Caco-2 (cell line): ENCODE data around the gene RBPJ. TPM values are rescaled to one million over a fixed set of nuclear protein-coding genes. Genes with fewer than 3 reads are reported as not detected.

Source experiments
- BruUV-seq: library from RNA; stranded (reverse); fragments of 400-500 nt; replicated peaks from 2 replicates; lab custom pipeline; 2021; lab: Mats Ljungman, UMichigan
- CTCF ChIA-PET: fragments of 300-600 bp; sonication (Branson Sonifier 250); formaldehyde crosslinking; loops from one replicate; lab custom pipeline; 2022; ENCODE audit warnings: antibody characterized with exemption; lab: Charles Lee
- POLR2A ChIA-PET: fragments of 300-600 bp; sonication (Branson Sonifier 250); formaldehyde crosslinking; loops from one replicate; lab custom pipeline; 2022; ENCODE audit warnings: antibody characterized with exemption; lab: Charles Lee
- DNase-seq, 2 experiments: peaks; one replicate each; pipeline versions ENCODE4 v3.0.0 to v3.0.0-alpha.2; 2020 to 2022
- H3K27me3 ChIP-seq: replicated peaks from 2 replicates; pipeline ENCODE4 v1.6.0; 2011; ENCODE audit warnings: low read length; ENCODE audit not compliant: control insufficient read depth, insufficient read depth
- H3K36me3 ChIP-seq: 2 replicates; pipeline ENCODE4 v1.5.1; 2011; ENCODE audit warnings: low read length; ENCODE audit not compliant: control insufficient read depth, insufficient read depth
- H3K4me1 ChIP-seq: fragments of 250-450 bp; sonication (Bioruptor Pico); 2 replicates; pipeline ENCODE4 v1.5.1; 2020; ENCODE audit warnings: mild to moderate bottlenecking
- H3K4me3 ChIP-seq: 2 replicates; pipeline ENCODE4 v1.5.1; 2011; ENCODE audit warnings: low read depth, mild to moderate bottlenecking, control low read depth, low read length
- H3K9me3 ChIP-seq: fragments of 250-450 bp; sonication (Bioruptor Pico); 2 replicates; pipeline ENCODE4 v1.5.1; 2020; ENCODE audit warnings: mild to moderate bottlenecking, moderate library complexity
- H3K27ac Mint-ChIP-seq: one replicate; pipeline ENCODE4 v1.8.0; 2022; ENCODE audit warnings: mixed read lengths; ENCODE audit not compliant: unreplicated experiment
- H3K27me3 Mint-ChIP-seq: one replicate; pipeline ENCODE4 v1.8.0; 2022; ENCODE audit warnings: mixed read lengths; ENCODE audit not compliant: insufficient read depth, unreplicated experiment
- H3K36me3 Mint-ChIP-seq: one replicate; pipeline ENCODE4 v1.8.0; 2022; ENCODE audit warnings: mild to moderate bottlenecking, mixed read lengths; ENCODE audit not compliant: insufficient read depth, unreplicated experiment
- H3K4me1 Mint-ChIP-seq: one replicate; pipeline ENCODE4 v1.8.0; 2022; ENCODE audit warnings: low read depth, mixed read lengths; ENCODE audit not compliant: unreplicated experiment
- H3K4me3 Mint-ChIP-seq: one replicate; pipeline ENCODE4 v1.8.0; 2022; ENCODE audit warnings: mild to moderate bottlenecking, moderate library complexity, mixed read lengths; ENCODE audit not compliant: unreplicated experiment
- H3K9me3 Mint-ChIP-seq: one replicate; pipeline ENCODE4 v1.8.0; 2022; ENCODE audit warnings: mixed read lengths; ENCODE audit not compliant: unreplicated experiment
- intact Hi-C: fragments of 100-400 bp; cut with micrococcal nuclease; formaldehyde crosslinking; loops from one replicate; pipeline ENCODE4 v1.10.0; 2022; ENCODE audit not compliant: unreplicated experiment
- total RNA-seq: library from RNA; stranded (reverse); gene quantifications from 2 replicates; pipeline ENCODE4 v1.2.3, GENCODE V29; 2022
- TF ChIP-seq, protein P1 (sequence below), 2 experiments: fragments of 200-600 bp in 1 of 2; IDR thresholded peaks; 1 replicate in 1 of 2; 2 replicates in 1 of 2; pipeline versions ENCODE4 v1.5.1 to v1.8.0; 2011 to 2022; ENCODE audit warnings: antibody characterized with exemption in 1 of 2, control low read depth in 1 of 2, inconsistent platforms in 1 of 2, low read depth in 1 of 2, low read length in 1 of 2, mild to moderate bottlenecking in 1 of 2, moderate library complexity in 1 of 2; ENCODE audit not compliant: insufficient read depth in 1 of 2, severe bottlenecking in 1 of 2, unreplicated experiment in 1 of 2

RBPJ gene
- total RNA-seq, 1 experiment from 2014 or later, result 38.8 TPM

DNA sequence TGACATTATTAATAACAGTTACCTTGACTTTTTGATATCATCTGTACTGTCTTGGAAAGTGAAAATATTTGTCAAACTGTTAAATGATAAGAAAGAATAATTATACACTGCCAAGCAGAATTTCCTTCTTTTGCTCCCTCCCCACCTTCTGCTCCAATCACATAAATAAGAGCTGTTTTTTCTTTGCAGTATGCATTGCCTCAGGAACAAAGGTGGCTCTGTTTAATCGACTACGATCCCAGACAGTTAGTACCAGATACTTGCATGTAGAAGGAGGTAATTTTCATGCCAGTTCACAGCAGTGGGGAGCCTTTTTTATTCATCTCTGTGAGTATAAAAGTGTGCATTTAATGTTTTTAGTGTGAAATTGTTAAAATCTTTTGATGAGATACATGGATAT, 103.3 kb downstream of the RBPJ start:
- Histone ChIP-seq H3K27me3 (no peaks in the 10 kb centered on the region), H3K4me1 (no peaks in the 10 kb centered on the region), H3K9me3 (no peaks in the 10 kb centered on the region), H3K36me3 (no peaks in the 10 kb centered on the region), H3K4me3 (no peak overlapping the region)
- Mint-ChIP-seq H3K36me3 (peaks cover 23% of the 10 kb centered on the region), H3K27me3 (no peaks in the 10 kb centered on the region), H3K4me1 (peaks cover 21% of the 10 kb centered on the region), H3K4me3 (no peak overlapping the region), H3K27ac (no peak overlapping the region), H3K9me3 (no peaks in the 10 kb centered on the region)
- no TSS peak for BruUV-seq
- intact Hi-C loops, result loop anchor here (10.0 kb wide), 1 partner anchor 301 kb away; no protein-coding TSS in a partner anchor
- TF ChIP-seq, protein P1, sequence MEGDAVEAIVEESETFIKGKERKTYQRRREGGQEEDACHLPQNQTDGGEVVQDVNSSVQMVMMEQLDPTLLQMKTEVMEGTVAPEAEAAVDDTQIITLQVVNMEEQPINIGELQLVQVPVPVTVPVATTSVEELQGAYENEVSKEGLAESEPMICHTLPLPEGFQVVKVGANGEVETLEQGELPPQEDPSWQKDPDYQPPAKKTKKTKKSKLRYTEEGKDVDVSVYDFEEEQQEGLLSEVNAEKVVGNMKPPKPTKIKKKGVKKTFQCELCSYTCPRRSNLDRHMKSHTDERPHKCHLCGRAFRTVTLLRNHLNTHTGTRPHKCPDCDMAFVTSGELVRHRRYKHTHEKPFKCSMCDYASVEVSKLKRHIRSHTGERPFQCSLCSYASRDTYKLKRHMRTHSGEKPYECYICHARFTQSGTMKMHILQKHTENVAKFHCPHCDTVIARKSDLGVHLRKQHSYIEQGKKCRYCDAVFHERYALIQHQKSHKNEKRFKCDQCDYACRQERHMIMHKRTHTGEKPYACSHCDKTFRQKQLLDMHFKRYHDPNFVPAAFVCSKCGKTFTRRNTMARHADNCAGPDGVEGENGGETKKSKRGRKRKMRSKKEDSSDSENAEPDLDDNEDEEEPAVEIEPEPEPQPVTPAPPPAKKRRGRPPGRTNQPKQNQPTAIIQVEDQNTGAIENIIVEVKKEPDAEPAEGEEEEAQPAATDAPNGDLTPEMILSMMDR (IDR thresholded peaks at IDR 0.05; ENCODE audit: insufficient read depth in 1 of 2, low read depth in 1 of 2, low read length in 1 of 2, severe bottlenecking in 1 of 2, unreplicated experiment in 1 of 2), result no peak
- CTCF ChIA-PET, result no interaction called here
- DNase-seq, result no peak
- POLR2A ChIA-PET, result no interaction called here

DNA sequence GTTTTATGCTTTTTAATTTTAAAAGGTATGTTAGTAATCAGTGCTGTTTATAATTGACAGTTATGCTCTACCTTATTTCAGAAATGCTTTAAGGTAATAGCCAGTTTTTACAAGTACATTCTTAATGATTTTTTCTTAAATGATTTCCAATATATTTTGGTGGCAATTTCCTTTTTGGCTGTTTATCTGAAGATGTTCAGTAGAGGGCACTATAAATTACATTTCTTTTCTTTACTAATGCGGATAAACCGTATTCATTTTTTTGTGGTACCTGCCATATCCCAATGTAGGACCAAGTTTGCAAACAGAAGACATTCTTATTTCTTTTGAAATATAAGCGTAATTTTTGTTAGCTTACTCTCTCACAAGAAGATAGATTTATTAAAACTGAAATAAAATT, 104.0 kb downstream of the RBPJ start:
- POLR2A ChIA-PET, result no interaction called here
- Mint-ChIP-seq H3K9me3 (no peaks in the 10 kb centered on the region), H3K4me3 (no peak overlapping the region), H3K27ac (no peak overlapping the region), H3K36me3 (peaks cover 24% of the 10 kb centered on the region), H3K4me1 (peaks cover 21% of the 10 kb centered on the region), H3K27me3 (no peaks in the 10 kb centered on the region)
- intact Hi-C loops, result loop anchor here (10.0 kb wide), 1 partner anchor 300 kb away; no protein-coding TSS in a partner anchor
- H3K4me1 ChIP-seq, result no peaks in the 10 kb centered on the region
- no peaks in the 10 kb centered on the region for H3K27me3 ChIP-seq
- H3K9me3 ChIP-seq, result no peaks in the 10 kb centered on the region
- DNase-seq, result no peak
- CTCF ChIA-PET, result no interaction called here
- no TSS peak for BruUV-seq
- H3K36me3 ChIP-seq, result no peaks in the 10 kb centered on the region; the same call in 1 of the 2 replicates
- TF ChIP-seq, protein P1 (IDR thresholded peaks at IDR 0.05; ENCODE audit: insufficient read depth in 1 of 2, low read depth in 1 of 2, low read length in 1 of 2, severe bottlenecking in 1 of 2, unreplicated experiment in 1 of 2), result no peak
- no peak overlapping the region for H3K4me3 ChIP-seq

DNA sequence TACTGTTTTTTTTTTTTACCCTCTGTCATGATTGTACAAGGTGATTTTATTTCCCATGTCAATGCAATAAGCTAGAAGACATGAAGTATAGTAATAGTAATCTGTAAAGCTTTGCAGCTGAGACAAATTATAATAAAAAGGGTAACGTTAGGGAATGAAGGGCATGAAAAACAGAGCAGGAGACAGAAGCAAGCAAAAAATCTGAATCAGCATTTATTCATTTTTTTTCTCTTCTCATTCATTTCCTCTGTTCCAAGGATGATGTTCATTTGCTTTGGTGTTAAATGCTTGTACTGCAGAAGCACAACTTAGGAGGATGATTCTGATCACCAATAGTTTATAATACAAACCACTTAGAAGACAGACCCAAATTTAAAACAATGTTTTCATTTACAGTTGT, 105.1 kb downstream of the RBPJ start:
- intact Hi-C loops, result loop anchor here (10.0 kb wide), 1 partner anchor 299 kb away; no protein-coding TSS in a partner anchor
- no peak overlapping the region for H3K27ac Mint-ChIP-seq
- Histone ChIP-seq H3K4me1 (no peaks in the 10 kb centered on the region), H3K4me3 (no peak overlapping the region), H3K27me3 (no peaks in the 10 kb centered on the region), H3K36me3 (no peaks in the 10 kb centered on the region; the same call in 1 of the 2 replicates), H3K9me3 (no peaks in the 10 kb centered on the region)
- DNase-seq, result no peak
- BruUV-seq, result no TSS peak
- no peak overlapping the region for H3K4me3 Mint-ChIP-seq
- H3K9me3 Mint-ChIP-seq, result no peaks in the 10 kb centered on the region
- H3K36me3 Mint-ChIP-seq, result peaks cover 35% of the 10 kb centered on the region
- no peaks in the 10 kb centered on the region for H3K27me3 Mint-ChIP-seq
- H3K4me1 Mint-ChIP-seq, result peaks cover 21% of the 10 kb centered on the region
- ChIA-PET POLR2A (no interaction called here), CTCF (no interaction called here)
- TF ChIP-seq, protein P1 (IDR thresholded peaks at IDR 0.05; ENCODE audit: insufficient read depth in 1 of 2, low read depth in 1 of 2, low read length in 1 of 2, severe bottlenecking in 1 of 2, unreplicated experiment in 1 of 2), result no peak
